GM06990 (cell line): Measurements from ENCODE around the gene ISOC1.

ENCODE experiments used
- DNase-seq: peaks from one replicate; pipeline ENCODE4 v3.0.0-alpha.2; 2011; ENCODE audit not compliant: insufficient read length; ENCODE audit errors: extremely low read depth
- H3K27me3 ChIP-seq: replicated peaks from 2 replicates; pipeline ENCODE4 v1.6.0; 2011; ENCODE audit warnings: low read length; ENCODE audit not compliant: control insufficient read depth, insufficient read depth
- H3K36me3 ChIP-seq: 2 replicates; pipeline ENCODE4 v1.5.1; 2011; ENCODE audit warnings: low read length; ENCODE audit not compliant: control insufficient read depth, insufficient read depth
- H3K4me3 ChIP-seq: replicated peaks from 2 replicates; pipeline ENCODE4 v1.5.1; 2011; ENCODE audit warnings: low read depth, mild to moderate bottlenecking, control low read depth, low read length
- TF ChIP-seq, protein P1 (sequence below): IDR thresholded peaks from 2 replicates; pipeline ENCODE4 v1.5.1; 2011; ENCODE audit warnings: low read length, control low read depth, mild to moderate bottlenecking, inconsistent platforms; ENCODE audit not compliant: insufficient read depth, poor library complexity, severe bottlenecking

ISOC1 gene

DNA sequence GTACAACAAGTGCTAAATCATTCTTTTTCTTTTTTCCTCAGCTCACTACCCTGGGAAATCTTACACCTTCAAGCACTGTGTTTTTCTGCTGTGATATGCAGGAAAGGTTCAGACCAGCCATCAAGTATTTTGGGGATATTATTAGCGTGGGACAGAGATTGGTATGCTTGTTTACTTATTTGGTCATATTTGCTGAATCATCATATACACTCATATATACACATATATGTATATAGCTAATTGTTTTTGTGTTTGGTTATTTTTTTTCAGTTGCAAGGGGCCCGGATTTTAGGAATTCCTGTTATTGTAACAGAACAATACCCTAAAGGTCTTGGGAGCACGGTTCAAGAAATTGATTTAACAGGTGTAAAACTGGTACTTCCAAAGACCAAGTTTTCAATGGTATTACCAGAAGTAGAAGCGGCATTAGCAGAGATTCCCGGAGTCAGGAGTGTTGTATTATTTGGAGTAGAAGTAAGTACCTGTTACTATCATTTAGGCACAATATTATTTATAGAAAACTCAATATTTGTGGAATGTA, 10.4 kb downstream of the ISOC1 start:
- TF ChIP-seq, protein P1, sequence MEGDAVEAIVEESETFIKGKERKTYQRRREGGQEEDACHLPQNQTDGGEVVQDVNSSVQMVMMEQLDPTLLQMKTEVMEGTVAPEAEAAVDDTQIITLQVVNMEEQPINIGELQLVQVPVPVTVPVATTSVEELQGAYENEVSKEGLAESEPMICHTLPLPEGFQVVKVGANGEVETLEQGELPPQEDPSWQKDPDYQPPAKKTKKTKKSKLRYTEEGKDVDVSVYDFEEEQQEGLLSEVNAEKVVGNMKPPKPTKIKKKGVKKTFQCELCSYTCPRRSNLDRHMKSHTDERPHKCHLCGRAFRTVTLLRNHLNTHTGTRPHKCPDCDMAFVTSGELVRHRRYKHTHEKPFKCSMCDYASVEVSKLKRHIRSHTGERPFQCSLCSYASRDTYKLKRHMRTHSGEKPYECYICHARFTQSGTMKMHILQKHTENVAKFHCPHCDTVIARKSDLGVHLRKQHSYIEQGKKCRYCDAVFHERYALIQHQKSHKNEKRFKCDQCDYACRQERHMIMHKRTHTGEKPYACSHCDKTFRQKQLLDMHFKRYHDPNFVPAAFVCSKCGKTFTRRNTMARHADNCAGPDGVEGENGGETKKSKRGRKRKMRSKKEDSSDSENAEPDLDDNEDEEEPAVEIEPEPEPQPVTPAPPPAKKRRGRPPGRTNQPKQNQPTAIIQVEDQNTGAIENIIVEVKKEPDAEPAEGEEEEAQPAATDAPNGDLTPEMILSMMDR: no peak
- Histone ChIP-seq H3K4me3 (no peak overlapping the region), H3K27me3 (no peaks in the 10 kb centered on the region), H3K36me3 (no peaks in the 10 kb centered on the region)
- no peak for DNase-seq

DNA sequence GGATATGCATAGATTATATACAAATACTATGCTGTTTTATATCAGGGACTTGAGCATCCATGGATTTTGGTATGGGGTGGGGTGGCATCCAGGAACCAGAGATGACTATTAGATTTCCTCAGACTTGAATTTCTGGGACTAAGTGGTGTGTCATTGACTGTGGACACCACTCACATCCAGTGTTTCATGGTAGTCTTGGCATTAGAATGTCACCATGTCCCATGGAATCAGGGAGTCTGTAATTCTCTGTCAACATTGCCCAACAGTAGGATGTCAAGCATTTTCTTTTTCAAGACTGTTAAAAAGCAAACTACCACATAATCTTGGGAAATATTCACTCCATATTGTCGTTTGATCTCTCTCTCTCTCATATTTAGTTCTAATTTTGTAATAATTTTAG, 13.1 kb downstream of the ISOC1 start:
- no peak for DNase-seq
- H3K27me3 ChIP-seq: no peaks in the 10 kb centered on the region
- H3K36me3 ChIP-seq: no peaks in the 10 kb centered on the region
- no peak overlapping the region for H3K4me3 ChIP-seq
- TF ChIP-seq, protein P1: no peak

DNA sequence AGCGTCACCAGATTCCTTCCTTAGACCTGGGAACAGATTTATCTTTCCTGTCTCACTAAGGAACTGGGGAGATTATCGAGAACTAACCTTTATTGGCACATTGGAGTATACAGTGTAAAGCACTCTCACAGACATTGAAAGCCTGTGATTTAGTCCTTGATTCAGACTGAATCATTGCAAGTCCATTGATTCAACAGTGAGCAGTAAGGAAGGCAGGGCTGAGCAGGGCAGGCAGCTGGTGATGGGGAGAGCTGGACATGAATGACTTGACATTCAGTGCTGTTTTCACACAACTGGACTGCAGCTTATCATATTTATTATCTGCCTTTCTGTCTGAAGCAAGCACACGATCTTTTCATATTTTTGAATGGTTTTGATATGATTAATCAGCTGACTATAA, 16.2 kb downstream of the ISOC1 start:
- Histone ChIP-seq H3K27me3 (no peaks in the 10 kb centered on the region), H3K36me3 (no peaks in the 10 kb centered on the region), H3K4me3 (no peak overlapping the region)
- TF ChIP-seq, protein P1: no peak
- DNase-seq: no peak

DNA sequence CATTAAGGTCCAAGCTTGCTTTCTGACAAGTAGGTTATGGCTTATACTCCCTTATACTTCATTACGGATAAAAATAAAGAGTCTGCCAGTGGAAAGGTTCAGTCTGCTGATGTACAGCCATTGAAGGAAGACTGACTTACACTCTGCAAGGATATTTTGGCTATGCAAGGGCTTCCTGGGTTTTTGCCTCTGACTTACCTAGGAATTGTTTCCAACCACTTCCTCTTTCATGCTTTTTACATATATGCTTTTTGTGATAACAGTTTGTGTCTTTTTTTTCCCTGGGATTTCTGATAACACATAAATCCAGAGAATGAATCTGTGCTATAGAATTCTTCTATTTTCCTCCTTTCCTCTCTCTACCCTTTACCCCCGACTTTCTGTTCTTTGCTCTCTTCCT, 16.8 kb downstream of the ISOC1 start:
- TF ChIP-seq, protein P1: no peak
- DNase-seq: no peak
- H3K36me3 ChIP-seq: no peaks in the 10 kb centered on the region

DNA sequence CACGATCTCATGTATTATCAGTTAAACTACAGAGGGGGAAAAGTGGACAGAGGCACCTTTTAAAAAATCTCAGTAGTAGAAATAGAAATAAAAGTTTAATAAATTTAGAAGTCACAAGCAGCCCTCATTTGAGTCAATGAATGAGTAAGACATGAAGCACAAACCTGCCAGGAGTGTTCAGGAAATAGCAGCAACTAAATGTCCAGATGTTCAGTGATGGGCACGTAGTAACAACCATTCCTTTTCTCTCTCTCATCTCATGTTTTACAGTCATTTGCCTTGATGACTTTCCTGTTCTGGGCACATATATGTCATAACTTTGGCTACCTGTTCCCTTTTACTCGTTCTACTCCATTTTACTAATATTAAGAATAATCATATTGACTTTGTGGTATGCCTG, 17.7 kb downstream of the ISOC1 start:
- DNase-seq: no peak
- H3K36me3 ChIP-seq: no peaks in the 10 kb centered on the region
- no peak overlapping the region for H3K4me3 ChIP-seq
- TF ChIP-seq, protein P1: no peak
- H3K27me3 ChIP-seq: no peaks in the 10 kb centered on the region

More for the DNA sequence above, 16.8 kb downstream of the ISOC1 start:
- Histone ChIP-seq H3K27me3 (no peaks in the 10 kb centered on the region), H3K4me3 (no peak overlapping the region)

DNA sequence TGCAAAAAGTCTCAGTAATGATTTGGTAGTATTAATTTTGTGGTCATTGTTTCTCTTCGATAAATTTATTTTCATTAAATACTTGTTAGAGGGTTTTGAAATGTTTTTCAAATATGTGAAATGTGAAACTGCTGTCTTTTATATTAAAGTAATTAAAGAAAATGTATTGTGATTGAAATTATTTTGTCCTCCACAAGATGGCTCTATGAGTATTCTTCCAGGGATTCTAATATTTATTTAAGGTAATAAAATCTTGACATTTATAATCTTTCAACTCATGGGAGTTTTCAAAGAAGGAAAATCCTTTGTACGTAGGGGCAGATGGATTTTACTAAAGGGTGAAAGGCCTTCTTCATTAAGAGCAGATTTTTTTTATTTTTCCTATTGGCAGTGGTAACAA, 19.3 kb downstream of the ISOC1 start:
- TF ChIP-seq, protein P1: no peak
- H3K27me3 ChIP-seq: no peaks in the 10 kb centered on the region
- DNase-seq: no peak
- H3K36me3 ChIP-seq: no peaks in the 10 kb centered on the region
- H3K4me3 ChIP-seq: no peak overlapping the region
